ENCODE measurements around the gene RAPGEF3. TPM values are rescaled to one million over a fixed set of nuclear protein-coding genes. Genes with fewer than 3 reads are reported as not detected.

Gene RAPGEF3
- total and polyA plus RNA-seq, 9 of the 15 experiments (the other 6 are each of a cell fraction or from before 2014, with no cell fraction given), result 0.03 to 0.78 (median 0.37) TPM; not detected in 1

DNA sequence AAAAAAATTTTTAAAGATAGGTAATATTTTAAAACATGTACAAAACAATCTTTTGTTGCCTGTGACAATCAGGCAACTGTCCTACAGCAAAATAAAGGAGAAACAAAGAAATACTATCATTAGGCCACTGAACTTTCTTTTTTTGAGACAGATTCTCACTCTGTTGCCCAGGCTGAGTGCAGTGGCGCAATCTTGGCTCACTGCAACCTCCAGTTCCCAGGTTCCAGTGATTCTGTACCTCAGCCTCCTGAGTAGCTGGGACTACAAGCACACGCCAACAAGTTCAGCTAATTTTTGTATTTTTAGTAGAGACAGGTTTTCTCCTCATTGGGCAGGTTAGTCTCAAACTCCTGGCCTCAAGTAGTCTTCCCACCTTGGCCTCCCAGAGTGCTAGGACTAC is 69.5 kb downstream of the RAPGEF3 start:
- CTCF ChIA-PET (ENCODE audit: low intra/inter-chr PET ratio), result no interaction called here
- H4K20me1 ChIP-seq (replicated peaks; ENCODE audit: control insufficient read depth, insufficient read depth, low read length), result no peaks in the 10 kb centered on the region
- no peak overlapping the region for H3K9ac ChIP-seq (ENCODE audit: insufficient read depth in 1 of 2, low read depth in 2 of 2, low read length in 2 of 2)
- peaks cover 76% of the 10 kb centered on the region for H3K36me3 ChIP-seq (ENCODE audit: control insufficient read depth, insufficient read depth, low read length)
- H3K9me3 ChIP-seq (replicated peaks; ENCODE audit: control insufficient read depth, insufficient read depth, low read depth, low read length), result no peaks in the 10 kb centered on the region
- POLR2A ChIA-PET, result no interaction called here
- H3K4me3 ChIP-seq, result no peak overlapping the region
- no peak for FAIRE-seq
- no TSS peak for BruUV-seq (replicated peaks)
- no peak overlapping the region for H3K27ac ChIP-seq (ENCODE audit: extremely low read depth, low read depth, low read length)
- no peaks in the 10 kb centered on the region for H3K4me1 ChIP-seq (replicated peaks in 1 of 2; ENCODE audit: control insufficient read depth in 2 of 2, insufficient read depth in 2 of 2, low read length in 2 of 2)
- ATAC-seq, result no peak; the same call in 2 of the 3 replicates
- in situ Hi-C loops (cut with MboI), result no loop called here
- no peaks in the 10 kb centered on the region for H3K79me2 ChIP-seq (ENCODE audit: control insufficient read depth, insufficient read depth, low read length)
- 93% methylated on average over 2 of the region's 2 CpGs for WGBS (ENCODE audit: insufficient coverage, low coverage, missing lambda C conversion rate)
- no peak overlapping the region for H3K4me2 ChIP-seq (ENCODE audit: insufficient read depth, low read length)
- intact Hi-C loops (cut with micrococcal nuclease), result no loop called here
- no peaks in the 10 kb centered on the region for H3K9me1 ChIP-seq (ENCODE audit: control insufficient read depth, insufficient read depth, low read length)
- no peak overlapping the region for H2AFZ ChIP-seq (ENCODE audit: low read depth, low read length)
- no peaks in the 10 kb centered on the region for H3K27me3 ChIP-seq (ENCODE audit: control insufficient read depth in 2 of 2, insufficient read depth in 2 of 2, low read length in 2 of 2)
- TF ChIP-seq HDAC3 (IDR thresholded peaks at IDR 0.05; ENCODE audit: borderline replicate concordance, partially characterized antibody) (no peak), FOXK1 (CRISPR knock-in tag; IDR thresholded peaks at IDR 0.05; ENCODE audit: borderline replicate concordance) (no peak), CEBPB (tag; IDR thresholded peaks at IDR 0.05) (0 out of 2 replicates have a peak, but pooled peaks have one; percentile 25), NR4A1 (CRISPR knock-in tag; IDR thresholded peaks at IDR 0.05) (no peak), NR4A1 (tag; IDR thresholded peaks at IDR 0.05) (no peak), TEAD4 (IDR thresholded peaks at IDR 0.05; ENCODE audit: low read length) (no peak), TEAD4 (CRISPR knock-in tag; IDR thresholded peaks at IDR 0.05; ENCODE audit: borderline replicate concordance) (no peak), CBX2 (IDR thresholded peaks at IDR 0.05; ENCODE audit: insufficient read depth, low read length, poor library complexity, severe bottlenecking) (no peak)
- TF ChIP-seq, protein P1, sequence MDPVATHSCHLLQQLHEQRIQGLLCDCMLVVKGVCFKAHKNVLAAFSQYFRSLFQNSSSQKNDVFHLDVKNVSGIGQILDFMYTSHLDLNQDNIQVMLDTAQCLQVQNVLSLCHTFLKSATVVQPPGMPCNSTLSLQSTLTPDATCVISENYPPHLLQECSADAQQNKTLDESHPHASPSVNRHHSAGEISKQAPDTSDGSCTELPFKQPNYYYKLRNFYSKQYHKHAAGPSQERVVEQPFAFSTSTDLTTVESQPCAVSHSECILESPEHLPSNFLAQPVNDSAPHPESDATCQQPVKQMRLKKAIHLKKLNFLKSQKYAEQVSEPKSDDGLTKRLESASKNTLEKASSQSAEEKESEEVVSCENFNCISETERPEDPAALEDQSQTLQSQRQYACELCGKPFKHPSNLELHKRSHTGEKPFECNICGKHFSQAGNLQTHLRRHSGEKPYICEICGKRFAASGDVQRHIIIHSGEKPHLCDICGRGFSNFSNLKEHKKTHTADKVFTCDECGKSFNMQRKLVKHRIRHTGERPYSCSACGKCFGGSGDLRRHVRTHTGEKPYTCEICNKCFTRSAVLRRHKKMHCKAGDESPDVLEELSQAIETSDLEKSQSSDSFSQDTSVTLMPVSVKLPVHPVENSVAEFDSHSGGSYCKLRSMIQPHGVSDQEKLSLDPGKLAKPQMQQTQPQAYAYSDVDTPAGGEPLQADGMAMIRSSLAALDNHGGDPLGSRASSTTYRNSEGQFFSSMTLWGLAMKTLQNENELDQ (CRISPR knock-in tag; IDR thresholded peaks at IDR 0.05; ENCODE audit: borderline replicate concordance), result no peak
- no peak for DNase-seq (ENCODE audit: extremely low read depth in 1 of 4, low spot score in 3 of 4)
